Spleen (tissue), 11 donors: ENCODE results near the gene PCNX2. TPM values are rescaled to one million over a fixed set of nuclear protein-coding genes. Genes with fewer than 3 reads are reported as not detected.

Source experiments
- DNase-seq: peaks from one replicate; pipeline ENCODE4 v3.0.0-alpha.2; 2020
- H3K27ac ChIP-seq, 8 donors: fragments of 200-600 bp; sonication (generic) in 7 of 8; 1 replicate in 4 of 8; 2 replicates in 4 of 8; pipeline versions ENCODE4 v1.5.0 to v1.8.0; 2016 to 2021; ENCODE audit warnings: inconsistent platforms in 4 of 8, mild to moderate bottlenecking in 4 of 8, moderate library complexity in 1 of 8
- H3K27me3 ChIP-seq, 7 donors: fragments of 200-600 bp; sonication (generic) in 6 of 7; replicated peaks in 1 of 7; 1 replicate in 4 of 7; 2 replicates in 3 of 7; pipeline versions ENCODE4 v1.5.0 to v1.8.0; 2016 to 2021; ENCODE audit warnings: inconsistent platforms in 3 of 7, mild to moderate bottlenecking in 1 of 7
- H3K36me3 ChIP-seq, 6 donors: fragments of 200-600 bp; sonication (generic) in 5 of 6; 1 replicate in 4 of 6; 2 replicates in 2 of 6; pipeline versions ENCODE4 v1.5.0 to v1.8.0; 2016 to 2021; ENCODE audit warnings: inconsistent platforms in 2 of 6
- H3K4me1 ChIP-seq, 6 donors: fragments of 200-600 bp; sonication (generic) in 5 of 6; 1 replicate in 3 of 6; 2 replicates in 3 of 6; pipeline versions ENCODE4 v1.5.0 to v1.8.0; 2016 to 2021; ENCODE audit warnings: inconsistent platforms in 3 of 6
- H3K4me3 ChIP-seq, 8 donors: fragments of 200-600 bp; sonication (generic) in 7 of 8; 1 replicate in 4 of 8; 2 replicates in 4 of 8; pipeline versions ENCODE4 v1.5.0 to v1.8.0; 2016 to 2021; ENCODE audit warnings: inconsistent platforms in 4 of 8, mild to moderate bottlenecking in 4 of 8, moderate library complexity in 2 of 8
- H3K9me3 ChIP-seq, 8 donors: fragments of 200-600 bp; sonication (generic) in 7 of 8; 1 replicate in 4 of 8; 2 replicates in 4 of 8; pipeline versions ENCODE4 v1.5.0 to v1.8.0; 2016 to 2021; ENCODE audit warnings: inconsistent platforms in 4 of 8
- POLR2A ChIP-seq, 3 donors: fragments of 450-650 bp; IDR thresholded peaks; one replicate each; pipeline ENCODE4 v1.5.1; 2017; ENCODE audit warnings: antibody characterized with exemption in 3 of 3, mild to moderate bottlenecking in 1 of 3
- POLR2AphosphoS5 ChIP-seq, 3 donors: sonication (generic); formaldehyde crosslinking; IDR thresholded peaks; one replicate each; pipeline ENCODE4 v1.5.1; 2017; ENCODE audit warnings: antibody characterized with exemption in 3 of 3
- WGBS, 5 donors: extraction: QIAGEN DNeasy Blood & Tissue Kit in 3 of 5; methylation state at CpG; one replicate each; pipeline versions ENCODE4 v1.1.5 to v1.1.7; 2013 to 2018; 5-methylcytosine and 5-hydroxymethylcytosine counted together
- intact Hi-C: fragments of 100-400 bp; cut with DNase I; formaldehyde crosslinking; loops from one replicate; pipeline ENCODE4 v1.15.0; 2023; ENCODE audit warnings: low total_unique reads
- polyA plus RNA-seq, 3 donors: library from polyadenylated mRNA; stranded (reverse); fragments of 200-250 nt; gene quantifications; one replicate each; pipeline ENCODE4 v1.2.1, GENCODE V29; 2013
- total RNA-seq, 7 donors: library from RNA; depleted of rRNA in 3 of 7; stranded (reverse); fragments of >200 nt in 3 of 7; fragmentation: NEBNext Ultra II Directional in 4 of 7; extraction: Animal tissue kit (Norgen Biotek cat#: 25700) in 4 of 7; gene quantifications; one replicate each; pipeline versions ENCODE4 v1.1.0 to v1.2.1, GENCODE V29; 2016 to 2021
- TF ChIP-seq, protein P1 (sequence below), 11 experiments: fragments of 200-600 bp in 7 of 11; fragments of 450-650 bp in 4 of 11; sonication (generic) in 4 of 11; IDR thresholded peaks in 8 of 11; conservative IDR thresholded peaks in 3 of 11; 1 replicate in 7 of 11; 2 replicates in 4 of 11; pipeline versions ENCODE4 v1.4.0 to v1.8.0; 2016 to 2021; ENCODE audit warnings: antibody characterized with exemption in 11 of 11, inconsistent platforms in 4 of 11, mild to moderate bottlenecking in 1 of 11
- donor health status: healthy with polysubstance abuse.
- donor health status: DM: no; HTN: no; CAD: no; lungs with moderate emphysema.
- donor health status: DM: no; HTN: no; CAD: no.
- donor health status: Bipolar disorder and iron deficiency.
- donor health status: healthy.
- donor health status: DM: no; HTN: no; CAD: no.
- donor health status: DM: yes; HTN: yes; CAD: no.

The PCNX2 gene
- total and polyA plus RNA-seq, 10 donors = 4.0 to 26.5 (median 15.4) TPM

DNA sequence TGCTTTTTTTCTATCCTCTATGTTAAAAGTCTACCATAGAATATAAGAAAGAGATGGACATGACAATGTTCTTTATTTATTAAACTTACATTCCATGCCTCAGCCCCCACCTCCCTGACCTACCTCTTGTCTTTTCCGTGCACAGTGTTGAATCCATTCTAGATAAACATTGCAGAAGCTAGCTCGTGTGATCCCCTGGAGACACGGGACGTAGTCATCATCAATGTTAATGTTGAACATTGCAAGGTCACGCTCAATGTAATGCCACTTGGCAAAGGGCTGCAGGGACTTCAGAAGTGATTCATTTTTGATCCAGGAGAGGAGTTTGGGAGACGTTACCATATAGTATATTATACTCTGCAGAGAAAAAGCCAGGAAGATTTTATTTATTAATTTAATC lies 278.7 kb downstream of the PCNX2 start:
- Histone ChIP-seq H3K27me3 (no peaks in the 10 kb centered on the region), H3K36me3 (peaks cover 0 to 27% (median 0%) of the 10 kb centered on the region in 6 donors), H3K9me3 (no peaks in the 10 kb centered on the region), H3K27ac (no peak overlapping the region), H3K4me1 (peaks cover 0 to 13% (median 0%) of the 10 kb centered on the region in 6 donors), H3K4me3 (no peak overlapping the region)
- DNase-seq = no peak
- intact Hi-C loops = no loop called here
- TF ChIP-seq, protein P1, sequence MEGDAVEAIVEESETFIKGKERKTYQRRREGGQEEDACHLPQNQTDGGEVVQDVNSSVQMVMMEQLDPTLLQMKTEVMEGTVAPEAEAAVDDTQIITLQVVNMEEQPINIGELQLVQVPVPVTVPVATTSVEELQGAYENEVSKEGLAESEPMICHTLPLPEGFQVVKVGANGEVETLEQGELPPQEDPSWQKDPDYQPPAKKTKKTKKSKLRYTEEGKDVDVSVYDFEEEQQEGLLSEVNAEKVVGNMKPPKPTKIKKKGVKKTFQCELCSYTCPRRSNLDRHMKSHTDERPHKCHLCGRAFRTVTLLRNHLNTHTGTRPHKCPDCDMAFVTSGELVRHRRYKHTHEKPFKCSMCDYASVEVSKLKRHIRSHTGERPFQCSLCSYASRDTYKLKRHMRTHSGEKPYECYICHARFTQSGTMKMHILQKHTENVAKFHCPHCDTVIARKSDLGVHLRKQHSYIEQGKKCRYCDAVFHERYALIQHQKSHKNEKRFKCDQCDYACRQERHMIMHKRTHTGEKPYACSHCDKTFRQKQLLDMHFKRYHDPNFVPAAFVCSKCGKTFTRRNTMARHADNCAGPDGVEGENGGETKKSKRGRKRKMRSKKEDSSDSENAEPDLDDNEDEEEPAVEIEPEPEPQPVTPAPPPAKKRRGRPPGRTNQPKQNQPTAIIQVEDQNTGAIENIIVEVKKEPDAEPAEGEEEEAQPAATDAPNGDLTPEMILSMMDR (IDR thresholded peaks at IDR 0.05 in 8 of 11, conservative IDR thresholded peaks at IDR 0.05 in 3 of 11) = no peak
- no peak for TF ChIP-seq POLR2A (IDR thresholded peaks at IDR 0.05)
- no peak for TF ChIP-seq POLR2AphosphoS5 (IDR thresholded peaks at IDR 0.05)
- WGBS, 5 donors = 85 to 94% (median 88%) methylated on average over 6 of the region's 6 CpGs

DNA sequence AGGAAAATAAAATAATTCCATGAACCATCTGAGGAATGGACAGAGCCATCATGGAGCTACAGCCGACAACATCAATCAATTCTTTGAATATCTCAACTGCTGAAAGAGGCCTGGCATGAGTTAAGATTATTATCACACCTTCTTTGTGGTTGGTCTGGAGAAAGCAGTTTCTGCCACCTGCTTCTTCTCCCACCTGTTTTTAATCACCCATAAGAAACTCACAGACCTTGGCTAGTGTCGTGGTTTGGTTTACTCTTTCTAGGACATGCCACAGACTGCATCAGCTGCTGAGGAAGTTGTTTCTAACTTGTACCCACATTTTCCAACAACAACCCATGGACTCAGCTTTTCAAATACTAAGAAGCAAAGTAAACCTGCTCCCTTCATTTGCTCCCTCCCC lies 279.6 kb downstream of the PCNX2 start:
- 51 to 73% (median 67%) methylated on average over 2 of the region's 2 CpGs for WGBS, 5 donors
- intact Hi-C loops = no loop called here
- Histone ChIP-seq H3K9me3 (no peaks in the 10 kb centered on the region), H3K27me3 (no peaks in the 10 kb centered on the region), H3K36me3 (peaks cover 0 to 27% (median 0%) of the 10 kb centered on the region in 6 donors), H3K27ac (no peak overlapping the region), H3K4me1 (peaks cover 0 to 11% (median 0%) of the 10 kb centered on the region in 6 donors), H3K4me3 (no peak overlapping the region)
- DNase-seq = no peak
- TF ChIP-seq, protein P1 (IDR thresholded peaks at IDR 0.05 in 8 of 11, conservative IDR thresholded peaks at IDR 0.05 in 3 of 11) = no peak
- no peak for TF ChIP-seq POLR2AphosphoS5 (IDR thresholded peaks at IDR 0.05)
- TF ChIP-seq POLR2A (IDR thresholded peaks at IDR 0.05) = no peak

DNA sequence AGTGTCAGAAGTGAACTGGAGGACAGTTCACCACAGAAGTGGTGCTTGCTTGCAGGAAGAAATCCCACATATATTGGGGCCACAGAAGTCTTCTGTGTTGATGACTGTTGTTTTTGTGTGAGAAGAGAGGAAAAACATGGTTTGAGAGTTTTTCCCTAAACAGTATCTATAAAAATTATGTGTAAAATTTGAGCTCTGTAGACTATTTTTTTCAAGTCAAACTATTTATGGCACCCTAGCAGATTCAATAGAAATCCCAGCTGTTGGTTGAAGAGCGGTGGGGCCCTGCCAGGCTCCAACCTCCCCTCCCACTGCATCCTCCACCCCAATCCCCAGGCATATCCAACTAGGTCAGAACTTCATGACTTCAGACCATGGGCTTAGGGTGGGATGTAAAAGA lies 283.5 kb downstream of the PCNX2 start:
- Histone ChIP-seq H3K27ac (no peak overlapping the region), H3K9me3 (no peaks in the 10 kb centered on the region), H3K4me1 (no peaks in the 10 kb centered on the region), H3K36me3 (peaks cover 0 to 23% (median 0%) of the 10 kb centered on the region in 6 donors), H3K4me3 (no peak overlapping the region), H3K27me3 (no peaks in the 10 kb centered on the region)
- TF ChIP-seq POLR2AphosphoS5 (IDR thresholded peaks at IDR 0.05) (no peak), POLR2A (IDR thresholded peaks at IDR 0.05) (no peak)
- TF ChIP-seq, protein P1 (IDR thresholded peaks at IDR 0.05 in 8 of 11, conservative IDR thresholded peaks at IDR 0.05 in 3 of 11) = no peak
- intact Hi-C loops = no loop called here
- DNase-seq = no peak
- WGBS, 5 donors = 86 to 94% (median 89%) methylated on average over 1 of the region's 1 CpG

DNA sequence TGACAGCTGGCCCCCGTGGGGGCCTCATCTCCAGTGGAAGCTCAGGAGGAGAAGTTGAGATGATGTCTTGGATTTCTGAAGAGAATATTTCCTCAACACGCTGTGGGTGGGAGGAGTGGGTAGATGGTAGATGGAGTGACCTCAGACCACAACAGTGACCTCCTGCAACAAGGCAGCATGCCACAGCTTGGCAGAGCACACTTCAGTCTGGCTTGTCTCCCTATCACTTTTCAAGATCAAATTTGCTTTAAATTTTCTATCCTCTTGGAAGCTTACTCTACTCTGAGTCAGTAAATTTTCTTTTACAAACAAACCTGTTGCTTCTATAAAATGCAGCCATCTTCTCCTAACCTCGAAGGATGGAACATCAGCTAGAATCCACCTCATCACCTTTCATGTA lies 285.4 kb downstream of the PCNX2 start:
- intact Hi-C loops = no loop called here
- DNase-seq = no peak
- Histone ChIP-seq H3K4me3 (no peak overlapping the region), H3K27ac (no peak overlapping the region), H3K36me3 (peaks cover 0 to 23% (median 0%) of the 10 kb centered on the region in 6 donors), H3K9me3 (no peaks in the 10 kb centered on the region), H3K4me1 (peaks cover 0 to 3% (median 0%) of the 10 kb centered on the region in 6 donors), H3K27me3 (no peaks in the 10 kb centered on the region)
- TF ChIP-seq POLR2AphosphoS5 (IDR thresholded peaks at IDR 0.05) (no peak), POLR2A (IDR thresholded peaks at IDR 0.05) (no peak)
- TF ChIP-seq, protein P1 (IDR thresholded peaks at IDR 0.05 in 8 of 11, conservative IDR thresholded peaks at IDR 0.05 in 3 of 11) = no peak
- 68 to 81% (median 77%) methylated on average over 3 of the region's 3 CpGs for WGBS, 5 donors
